ENCODE results near the gene CLIC3. TPM values are rescaled to one million over a fixed set of nuclear protein-coding genes. Genes with fewer than 3 reads are reported as not detected.
A peak's percentile ranks its signal among the peaks of the same experiment; 100 is the strongest.

Gene CLIC3
- total RNA-seq, 1 donor from 2014 or later: not detected

DNA sequence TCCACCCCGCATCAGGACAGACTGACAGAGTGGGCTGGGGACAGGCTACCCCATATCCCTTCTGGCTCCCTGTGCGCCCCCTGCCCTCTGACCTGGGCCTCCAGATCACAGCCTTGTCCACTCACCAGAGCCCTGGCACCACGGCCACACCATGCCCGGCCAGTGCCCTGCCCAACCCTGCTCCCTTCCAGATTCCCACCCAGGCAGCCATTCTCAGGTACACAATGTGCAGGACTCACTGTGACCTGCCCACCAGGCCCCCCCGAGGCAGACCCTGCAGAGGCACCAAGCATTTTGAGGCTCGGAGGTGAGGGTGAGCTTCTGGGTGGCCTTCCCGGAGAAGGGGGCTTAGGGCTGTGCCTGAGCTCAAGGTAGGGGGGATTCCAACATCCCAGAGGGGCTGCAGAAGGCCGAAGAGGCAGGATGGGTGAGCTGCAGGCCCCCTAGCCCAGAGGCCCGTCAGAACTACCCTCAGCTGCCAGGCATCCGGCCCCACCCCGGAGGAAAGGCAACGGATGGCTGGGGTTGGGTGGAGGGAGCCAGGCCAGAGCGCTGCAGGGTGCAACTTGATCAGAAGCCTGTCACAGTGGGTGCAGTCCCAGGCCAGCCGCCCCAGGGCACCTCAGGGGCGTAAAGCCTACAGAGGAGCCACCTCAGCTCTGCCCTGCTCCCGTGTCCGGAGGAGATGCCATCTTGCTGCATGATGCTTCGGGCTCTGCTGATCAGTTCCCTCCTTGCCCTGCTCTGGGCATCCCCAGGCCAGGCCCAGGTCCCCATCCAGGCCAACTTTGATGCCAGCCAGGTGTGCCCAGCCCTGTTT is 13.9 kb downstream of the CLIC3 start, which contains the start of gene LCNL1:
TSS of gene LCNL1 (plus strand) at position 762 of the 820 bp plus-strand sequence. CDS start 594 bp downstream, outside the sequence.
- Mint-ChIP-seq H3K9me3 (ENCODE audit: unreplicated experiment) (no peaks in the 10 kb centered on the region), H3K27ac (ENCODE audit: unreplicated experiment) (no peak within 1 kb of the TSS), H3K4me1 (ENCODE audit: unreplicated experiment) (peaks cover 2% of the 10 kb centered on the region), H3K4me3 (ENCODE audit: unreplicated experiment) (peak within 1 kb of the TSS; percentile 52), H3K36me3 (ENCODE audit: low read depth, unreplicated experiment) (peaks cover 9% of the 10 kb centered on the region), H3K27me3 (ENCODE audit: unreplicated experiment) (peaks cover 14% of the 10 kb centered on the region)
- TF ChIP-seq, protein P1, sequence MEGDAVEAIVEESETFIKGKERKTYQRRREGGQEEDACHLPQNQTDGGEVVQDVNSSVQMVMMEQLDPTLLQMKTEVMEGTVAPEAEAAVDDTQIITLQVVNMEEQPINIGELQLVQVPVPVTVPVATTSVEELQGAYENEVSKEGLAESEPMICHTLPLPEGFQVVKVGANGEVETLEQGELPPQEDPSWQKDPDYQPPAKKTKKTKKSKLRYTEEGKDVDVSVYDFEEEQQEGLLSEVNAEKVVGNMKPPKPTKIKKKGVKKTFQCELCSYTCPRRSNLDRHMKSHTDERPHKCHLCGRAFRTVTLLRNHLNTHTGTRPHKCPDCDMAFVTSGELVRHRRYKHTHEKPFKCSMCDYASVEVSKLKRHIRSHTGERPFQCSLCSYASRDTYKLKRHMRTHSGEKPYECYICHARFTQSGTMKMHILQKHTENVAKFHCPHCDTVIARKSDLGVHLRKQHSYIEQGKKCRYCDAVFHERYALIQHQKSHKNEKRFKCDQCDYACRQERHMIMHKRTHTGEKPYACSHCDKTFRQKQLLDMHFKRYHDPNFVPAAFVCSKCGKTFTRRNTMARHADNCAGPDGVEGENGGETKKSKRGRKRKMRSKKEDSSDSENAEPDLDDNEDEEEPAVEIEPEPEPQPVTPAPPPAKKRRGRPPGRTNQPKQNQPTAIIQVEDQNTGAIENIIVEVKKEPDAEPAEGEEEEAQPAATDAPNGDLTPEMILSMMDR (IDR thresholded peaks at IDR 0.05; ENCODE audit: unreplicated experiment): no peak
- DNase-seq (ENCODE audit: low spot score): no peak

DNA sequence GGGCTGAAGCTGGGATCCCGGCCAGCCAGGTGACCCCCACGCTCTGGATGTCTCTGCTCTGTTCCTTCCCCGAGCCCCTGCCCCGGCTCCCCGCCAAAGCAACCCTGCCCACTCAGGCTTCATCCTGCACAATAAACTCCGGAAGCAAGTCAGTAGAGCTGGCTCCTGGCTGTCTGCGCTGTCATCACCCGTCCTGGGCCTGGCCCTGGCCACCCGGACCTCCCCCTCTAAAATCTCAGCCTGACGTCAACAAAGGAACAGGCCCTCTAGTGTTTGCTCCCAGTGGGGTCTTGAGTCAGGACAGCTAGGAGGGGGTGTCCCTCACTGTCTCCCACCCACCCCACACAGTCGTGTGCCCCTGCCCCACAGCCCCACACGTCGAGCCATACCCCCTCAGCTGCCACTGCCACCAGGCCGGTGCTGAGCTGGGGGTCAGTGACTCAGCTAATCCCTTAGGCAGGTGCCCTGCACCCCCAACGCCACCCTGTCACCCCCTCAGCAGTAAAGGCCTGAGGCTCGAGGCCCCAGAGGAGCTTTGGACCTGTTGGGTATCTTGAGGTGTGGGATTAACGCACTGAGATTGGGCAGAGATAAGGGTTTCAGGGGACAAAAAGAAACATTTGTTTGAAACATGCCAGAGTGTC is 14.7 kb downstream of the CLIC3 start:
- DNase-seq (ENCODE audit: low spot score): no peak
- H3K27me3 Mint-ChIP-seq (ENCODE audit: unreplicated experiment): peaks cover 15% of the 10 kb centered on the region
- H3K36me3 Mint-ChIP-seq (ENCODE audit: low read depth, unreplicated experiment): peaks cover 9% of the 10 kb centered on the region

DNA sequence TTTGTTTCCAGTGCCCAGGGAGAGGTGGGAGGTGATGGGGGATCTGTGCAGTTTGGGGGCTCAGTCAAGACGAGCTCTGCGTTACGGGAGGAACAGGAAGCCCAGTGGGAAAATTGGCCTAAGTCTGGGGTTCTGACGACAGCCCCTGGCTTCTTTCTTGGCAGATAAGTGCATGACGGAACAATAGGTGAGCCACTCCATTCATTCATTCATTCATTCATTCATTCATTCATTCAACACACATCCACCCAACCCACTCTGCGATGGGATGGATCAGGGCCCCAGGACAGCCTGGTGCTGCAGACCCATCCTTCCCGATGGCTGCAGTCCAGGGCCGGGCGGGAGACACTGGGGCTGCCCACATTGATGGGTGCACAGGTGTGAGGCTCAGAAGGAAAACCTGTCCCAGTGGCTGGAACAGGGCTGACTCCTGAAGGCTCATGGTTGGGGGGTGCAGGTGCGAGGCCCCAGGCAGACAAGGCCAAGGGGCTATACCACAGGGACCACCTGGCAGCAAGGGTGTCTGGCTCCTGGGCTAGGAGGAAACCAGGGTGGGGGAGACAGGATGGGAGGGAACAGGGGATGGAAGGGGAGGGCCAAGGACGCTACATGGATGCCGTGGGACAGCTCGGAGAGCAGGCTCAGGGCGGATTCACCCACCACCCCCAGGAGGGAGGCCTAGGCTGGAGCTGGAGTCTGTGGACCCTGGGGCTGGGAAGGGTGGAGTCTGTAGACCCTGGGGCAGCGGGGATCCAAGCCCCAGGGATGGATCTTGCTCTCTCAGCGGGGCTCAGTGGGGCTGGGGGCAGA is 15.5 kb downstream of the CLIC3 start:
- Mint-ChIP-seq H3K27ac (ENCODE audit: unreplicated experiment) (no peak overlapping the region), H3K9me3 (ENCODE audit: unreplicated experiment) (no peaks in the 10 kb centered on the region), H3K4me3 (ENCODE audit: unreplicated experiment) (no peak overlapping the region), H3K36me3 (ENCODE audit: low read depth, unreplicated experiment) (peaks cover 9% of the 10 kb centered on the region), H3K27me3 (ENCODE audit: unreplicated experiment) (peaks cover 11% of the 10 kb centered on the region), H3K4me1 (ENCODE audit: unreplicated experiment) (peaks cover 2% of the 10 kb centered on the region)
- TF ChIP-seq, protein P1 (IDR thresholded peaks at IDR 0.05; ENCODE audit: unreplicated experiment): no peak
- no peak for DNase-seq (ENCODE audit: low spot score)

More for the DNA sequence above, 14.7 kb downstream of the CLIC3 start:
- TF ChIP-seq, protein P1 (IDR thresholded peaks at IDR 0.05; ENCODE audit: unreplicated experiment): no peak
- Mint-ChIP-seq H3K9me3 (ENCODE audit: unreplicated experiment) (no peaks in the 10 kb centered on the region), H3K27ac (ENCODE audit: unreplicated experiment) (no peak overlapping the region), H3K4me1 (ENCODE audit: unreplicated experiment) (peaks cover 2% of the 10 kb centered on the region), H3K4me3 (ENCODE audit: unreplicated experiment) (no peak overlapping the region)

DNA sequence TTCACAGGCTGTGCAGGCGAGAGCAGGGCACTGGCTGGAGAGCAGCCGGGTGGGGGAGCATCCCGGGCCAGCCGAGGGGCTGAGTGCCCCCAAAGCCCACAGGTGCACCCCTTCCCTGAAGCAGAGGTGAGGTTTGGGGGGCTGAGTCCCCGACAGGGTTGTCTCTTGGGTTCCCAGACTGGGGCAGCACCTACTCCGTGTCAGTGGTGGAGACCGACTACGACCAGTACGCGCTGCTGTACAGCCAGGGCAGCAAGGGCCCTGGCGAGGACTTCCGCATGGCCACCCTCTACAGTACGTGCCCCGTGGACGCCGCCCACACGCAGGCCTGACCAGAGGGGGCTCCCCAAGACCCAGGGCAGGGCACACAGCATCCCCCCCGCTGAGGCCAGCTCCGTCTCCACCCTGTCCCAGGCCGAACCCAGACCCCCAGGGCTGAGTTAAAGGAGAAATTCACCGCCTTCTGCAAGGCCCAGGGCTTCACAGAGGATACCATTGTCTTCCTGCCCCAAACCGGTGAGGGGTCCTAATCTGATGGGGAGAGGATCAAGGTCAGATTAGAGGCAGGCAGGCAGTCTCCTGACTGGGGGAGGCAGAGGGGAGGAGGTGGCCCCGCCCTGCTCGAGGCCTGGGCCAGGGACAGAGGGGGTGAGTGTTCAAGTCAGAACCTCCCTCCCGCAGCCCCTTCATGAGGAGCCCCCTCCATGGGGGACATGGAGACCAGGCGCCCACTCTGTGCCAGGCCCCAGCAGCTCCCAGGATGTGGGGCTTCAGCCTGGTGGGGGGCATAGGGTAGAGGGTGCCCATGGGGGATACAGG is 16.4 kb downstream of the CLIC3 start:
- no peaks in the 10 kb centered on the region for H3K9me3 Mint-ChIP-seq (ENCODE audit: unreplicated experiment)
- H3K27ac Mint-ChIP-seq (ENCODE audit: unreplicated experiment): no peak overlapping the region
- H3K27me3 Mint-ChIP-seq (ENCODE audit: unreplicated experiment): peaks cover 11% of the 10 kb centered on the region
- DNase-seq (ENCODE audit: low spot score): no peak
- TF ChIP-seq, protein P1 (IDR thresholded peaks at IDR 0.05; ENCODE audit: unreplicated experiment): no peak
- H3K36me3 Mint-ChIP-seq (ENCODE audit: low read depth, unreplicated experiment): peaks cover 9% of the 10 kb centered on the region
- H3K4me3 Mint-ChIP-seq (ENCODE audit: unreplicated experiment): no peak overlapping the region
- peaks cover 2% of the 10 kb centered on the region for H3K4me1 Mint-ChIP-seq (ENCODE audit: unreplicated experiment)
